Adrenal gland (tissue), 12 donors: Measurements from ENCODE around the gene MYO7A. TPM values are rescaled to one million over a fixed set of nuclear protein-coding genes. Genes with fewer than 3 reads are reported as not detected.

Experiments
- DNase-seq, 7 donors: peaks; one replicate each; pipeline ENCODE4 v3.0.0-alpha.2; 2019 to 2020
- H3K27ac ChIP-seq, 5 donors: fragments of 200-600 bp; sonication (generic) in 4 of 5; 1 replicate in 3 of 5; 2 replicates in 2 of 5; pipeline versions ENCODE4 v1.5.1 to v1.8.0; 2016 to 2020; ENCODE audit warnings: mild to moderate bottlenecking in 1 of 5
- H3K27me3 ChIP-seq: fragments of 200-600 bp; 2 replicates; pipeline ENCODE4 v1.8.0; 2021
- H3K36me3 ChIP-seq, 2 donors: fragments of 200-600 bp; replicated peaks in 1 of 2; 1 replicate in 1 of 2; 2 replicates in 1 of 2; pipeline versions ENCODE4 v1.5.1 to v1.8.0; 2018 to 2022
- H3K4me1 ChIP-seq, 2 donors: fragments of 200-600 bp; replicated peaks in 1 of 2; 1 replicate in 1 of 2; 2 replicates in 1 of 2; pipeline versions ENCODE4 v1.5.1 to v1.8.0; 2018 to 2021
- H3K4me3 ChIP-seq, 4 donors: fragments of 200-600 bp; sonication (generic) in 3 of 4; one replicate each; pipeline ENCODE4 v1.5.1; 2016 to 2018
- H3K9me3 ChIP-seq, 3 donors: fragments of 200-600 bp; sonication (generic) in 1 of 3; replicated peaks in 1 of 3; 1 replicate in 2 of 3; 2 replicates in 1 of 3; pipeline versions ENCODE4 v1.5.1 to v1.8.0; 2016 to 2021
- CTCF ChIP-seq, 6 experiments: fragments of 450-650 bp in 4 of 6; fragments of 200-600 bp in 2 of 6; sonication (generic) in 1 of 6; IDR thresholded peaks; 1 replicate in 5 of 6; 2 replicates in 1 of 6; pipeline versions ENCODE4 v1.5.1 to v1.8.0; 2016 to 2021; ENCODE audit warnings: antibody characterized with exemption in 6 of 6, mild to moderate bottlenecking in 2 of 6, moderate library complexity in 1 of 6
- POLR2A ChIP-seq, 2 donors: fragments of 450-650 bp; IDR thresholded peaks; one replicate each; pipeline ENCODE4 v1.6.1; 2017; ENCODE audit warnings: antibody characterized with exemption in 2 of 2, mild to moderate bottlenecking in 2 of 2, moderate library complexity in 1 of 2
- WGBS, 4 donors: extraction: QIAGEN DNeasy Blood & Tissue Kit in 2 of 4; methylation state at CpG; one replicate each; pipeline versions ENCODE4 v1.1.5 to v1.1.7; 2013 to 2017; 5-methylcytosine and 5-hydroxymethylcytosine counted together
- intact Hi-C, 2 donors: fragments of 100-400 bp; cut with DNase I; formaldehyde crosslinking; loops; one replicate each; pipeline versions ENCODE4 v1.14.1 to v1.15.0; 2022 to 2023
- polyA plus RNA-seq, 3 donors: library from polyadenylated mRNA; stranded (reverse); fragments of 200-250 nt in 2 of 3; fragments of 350-450 nt in 1 of 3; fragmentation: Illumina TruSeq in 1 of 3; extraction: RNeasy Lipid Tissue Mini Kit (QIAGEN cat#74804) in 1 of 3; gene quantifications; one replicate each; pipeline ENCODE4 v1.2.3, GENCODE V29; 2013 to 2014
- total RNA-seq, 9 donors: library from RNA; depleted of rRNA in 4 of 9; stranded (reverse); fragments of >200 nt in 4 of 9; fragments of 120-200 nt in 1 of 9; fragmentation: NEBNext Ultra II Directional in 1 of 9; extraction: Animal tissue kit (Norgen Biotek cat#: 25700) in 1 of 9; gene quantifications; one replicate each; pipeline versions ENCODE4 v1.1.0 to v1.2.4, GENCODE V29; 2013 to 2023
- donor health status: healthy with polysubstance abuse.
- donor health status: Bipolar disorder and iron deficiency.
- donor health status: DM: yes; HTN: yes; CAD: no.
- donor health status: DM: no; HTN: no; CAD: no.
- donor health status: DM: no; HTN: no; CAD: no.
- donor health status: DM: yes; HTN: yes; CAD: no.

MYO7A gene
- total and polyA plus RNA-seq, 12 donors: 5.5 to 175 (median 91.6) TPM

- Histone ChIP-seq H3K4me1 (peaks cover 7 to 16% of the 10 kb centered on the region in 2 donors), H3K4me3 (no peak overlapping the region), H3K27me3 (no peaks in the 10 kb centered on the region), H3K9me3 (no peaks in the 10 kb centered on the region), H3K27ac (no peak overlapping the region), H3K36me3 (no peaks in the 10 kb centered on the region)
- WGBS, 4 donors: 79 to 88% (median 88%) methylated on average over 5 of the region's 5 CpGs
- no peak for TF ChIP-seq POLR2A (IDR thresholded peaks at IDR 0.05)
- TF ChIP-seq CTCF (IDR thresholded peaks at IDR 0.05): peak; percentile 19 to 44 (median 40)
- DNase-seq: no peak
- intact Hi-C loops: no loop called here
Measured at GRCh38 chr11:77101043-77101537, 27.0 kb upstream of the MYO7A start.

GRCh38 chr11:77102246-77103210 is 25.5 kb upstream of the MYO7A start, which contains the start of gene OMP:
OMP (plus strand) TSS chr11:77102840; CDS start chr11:77102840, 0 bp downstream.
- intact Hi-C loops: no loop called here
- Histone ChIP-seq H3K27ac (no peak within 1 kb of the TSS), H3K9me3 (no peaks in the 10 kb centered on the region), H3K4me3 (no peak within 1 kb of the TSS), H3K36me3 (no peaks in the 10 kb centered on the region), H3K4me1 (peaks cover 19 to 30% of the 10 kb centered on the region in 2 donors), H3K27me3 (no peaks in the 10 kb centered on the region)
- WGBS, 4 donors: 88 to 93% (median 91%) methylated on average over 22 to 37 of the region's 37 CpGs
- TF ChIP-seq POLR2A (IDR thresholded peaks at IDR 0.05) (no peak), CTCF (IDR thresholded peaks at IDR 0.05) (no peak)
- DNase-seq: no peak

- TF ChIP-seq POLR2A (IDR thresholded peaks at IDR 0.05) (no peak), CTCF (IDR thresholded peaks at IDR 0.05) (no peak)
- intact Hi-C loops: no loop called here
- DNase-seq: no peak
- Histone ChIP-seq H3K9me3 (no peaks in the 10 kb centered on the region), H3K27ac (no peak overlapping the region), H3K27me3 (no peaks in the 10 kb centered on the region), H3K36me3 (no peaks in the 10 kb centered on the region), H3K4me3 (no peak overlapping the region), H3K4me1 (peaks cover 26 to 38% of the 10 kb centered on the region in 2 donors)
- 58 to 91% (median 89%) methylated on average over 2 of the region's 2 CpGs for WGBS, 4 donors
Measured at GRCh38 chr11:77103319-77103718, 24.7 kb upstream of the MYO7A start.

- Histone ChIP-seq H3K27me3 (no peaks in the 10 kb centered on the region), H3K27ac (no peak overlapping the region), H3K4me3 (no peak overlapping the region), H3K4me1 (peaks cover 41 to 52% of the 10 kb centered on the region in 2 donors), H3K9me3 (no peaks in the 10 kb centered on the region), H3K36me3 (no peaks in the 10 kb centered on the region)
- 64 to 69% (median 68%) methylated on average over 4 to 8 of the region's 8 CpGs for WGBS, 4 donors
- TF ChIP-seq CTCF (IDR thresholded peaks at IDR 0.05): no peak
- TF ChIP-seq POLR2A (IDR thresholded peaks at IDR 0.05): no peak
- intact Hi-C loops: no loop called here
- DNase-seq: no peak
Measured at GRCh38 chr11:77104727-77105126, 23.3 kb upstream of the MYO7A start.
